ENCODE data around the gene BIN1. TPM values are rescaled to one million over a fixed set of nuclear protein-coding genes. Genes with fewer than 3 reads are reported as not detected.

The BIN1 gene
- polyA plus RNA-seq, 1 of the 3 experiments (the other 2 are of a cell fraction) = 40.3 TPM

GRCh38 chr2:127064642-127065250, 42.2 kb downstream of the BIN1 start (continued):
- TF ChIP-seq CHD2 (IDR thresholded peaks at IDR 0.05; ENCODE audit: low read length, partially characterized antibody) = no peak
- no peak for TF ChIP-seq RFX5 (IDR thresholded peaks at IDR 0.05; ENCODE audit: low read length)
- peak; percentile 89 for TF ChIP-seq JUND (IDR thresholded peaks at IDR 0.05)
- TF ChIP-seq RXRA (IDR thresholded peaks at IDR 0.05; ENCODE audit: borderline replicate concordance, low read depth) = peak; percentile 86; the same call in 1 of the 2 replicates
- TF ChIP-seq IRF3 (IDR thresholded peaks at IDR 0.05; ENCODE audit: low read depth, low read length) = no peak
- TF ChIP-seq PBX3 (IDR thresholded peaks at IDR 0.05) = peak; percentile 72
- no peak for TF ChIP-seq GABPA (IDR thresholded peaks at IDR 0.05; ENCODE audit: low read depth)
- TF ChIP-seq MEF2A (IDR thresholded peaks at IDR 0.05; ENCODE audit: borderline replicate concordance, low read depth) = no peak
- TF ChIP-seq FOSL2 (IDR thresholded peaks at IDR 0.05; ENCODE audit: borderline replicate concordance, low read depth) = peak; percentile 99
- no peak for TF ChIP-seq MXI1 (IDR thresholded peaks at IDR 0.05; ENCODE audit: low read depth, low read length)

- H3K36me3 ChIP-seq (replicated peaks in 1 of 2; ENCODE audit: control insufficient read depth in 1 of 2, insufficient read depth in 2 of 2, low read length in 1 of 2) = peaks cover 0 to 4% of the 10 kb centered on the region in 2 experiments
- no peaks in the 10 kb centered on the region for H3K9me3 ChIP-seq
- ChIA-PET CTCF (interaction anchor here (1.0 to 1.1 kb wide), 2 partner anchors 13 to 94 kb away, joined by 3 read pairs; no protein-coding TSS in a partner anchor), POLR2A (no interaction called here)
- no peak overlapping the region; the same call in 1 of the 2 replicates for H2AFZ ChIP-seq (ENCODE audit: low read depth)
- peaks cover 15 to 23% of the 10 kb centered on the region in 2 experiments; a peak in 3 of 4 replicates for H3K4me1 ChIP-seq (ENCODE audit: control insufficient read depth in 1 of 2, insufficient read depth in 2 of 2, low read depth in 1 of 2, low read length in 1 of 2)
- H3K4me3 ChIP-seq (ENCODE audit: low read depth in 2 of 2, low read length in 1 of 2) = no peak overlapping the region
- H3K27me3 ChIP-seq (ENCODE audit: insufficient read depth) = no peaks in the 10 kb centered on the region
- TF ChIP-seq USF2 (IDR thresholded peaks at IDR 0.05; ENCODE audit: borderline replicate concordance, low read depth, low read length) (no peak), NRF1 (IDR thresholded peaks at IDR 0.05; ENCODE audit: low read depth, low read length) (no peak), RAD21 (IDR thresholded peaks at IDR 0.05; ENCODE audit: low read length) (no peak), IRF3 (IDR thresholded peaks at IDR 0.05; ENCODE audit: low read depth, low read length) (no peak), ELF1 (IDR thresholded peaks at IDR 0.05) (no peak), FOSL2 (IDR thresholded peaks at IDR 0.05; ENCODE audit: borderline replicate concordance, low read depth) (no peak), FOXJ3 (CRISPR knock-in tag; IDR thresholded peaks at IDR 0.05) (no peak), CTCF (IDR thresholded peaks at IDR 0.05) (no peak), SIN3A (IDR thresholded peaks at IDR 0.05; ENCODE audit: borderline replicate concordance, low read depth, low read length) (no peak), GABPA (IDR thresholded peaks at IDR 0.05; ENCODE audit: low read depth) (no peak), SMC3 (IDR thresholded peaks at IDR 0.05; ENCODE audit: low read depth, low read length) (no peak), POLR2AphosphoS5 (IDR thresholded peaks at IDR 0.05; ENCODE audit: low read depth, low read length) (no peak), FOXM1 (IDR thresholded peaks at IDR 0.05; ENCODE audit: low read depth) (no peak), CHD2 (IDR thresholded peaks at IDR 0.05; ENCODE audit: low read length, partially characterized antibody) (no peak), MEF2A (IDR thresholded peaks at IDR 0.05; ENCODE audit: borderline replicate concordance, low read depth) (no peak), NFIC (IDR thresholded peaks at IDR 0.05; ENCODE audit: borderline replicate concordance) (no peak)
- no peaks in the 10 kb centered on the region for H3K79me2 ChIP-seq (ENCODE audit: insufficient read depth)
- DNase-seq = no peak
- peak overlapping the region; percentile 63 for H3K9ac ChIP-seq
- peak overlapping the region; percentile 69 to 83 for H3K27ac ChIP-seq (ENCODE audit: low read depth in 2 of 2, low read length in 1 of 2)
- H4K20me1 ChIP-seq (ENCODE audit: insufficient read depth) = no peaks in the 10 kb centered on the region
- H3K9me2 ChIP-seq = no peaks in the 10 kb centered on the region
- H3K4me2 ChIP-seq = peak overlapping the region; percentile 72; the same call in 1 of the 2 replicates
- no peaks in the 10 kb centered on the region for H3F3A ChIP-seq (replicated peaks; ENCODE audit: insufficient read depth)
- WGBS (ENCODE audit: low lambda C conversion rate) = 92% methylated on average over 17 of the region's 28 CpGs
Observed at GRCh38 chr2:127063701-127064590, 43.0 kb downstream of the BIN1 start.
